A549 (cell line): ENCODE measurements around the gene DPP10.

Experiments
- CEBPB ChIP-seq, 2 experiments: fragments of >200 bp in 1 of 2; sonication (Bioruptor Twin) in 1 of 2; formaldehyde crosslinking in 1 of 2; IDR thresholded peaks; 2 replicates each; pipeline ENCODE4 v1.6.1; 2012 to 2016
- KDM1A ChIP-seq: fragments of 200-600 bp; sonication (generic); IDR thresholded peaks from 2 replicates; pipeline ENCODE4 v1.6.1; 2016; ENCODE audit warnings: low read depth, mild to moderate bottlenecking
- POLR2A ChIP-seq: IDR thresholded peaks from 2 replicates; pipeline ENCODE4 v1.6.1; 2012; ENCODE audit warnings: mild to moderate bottlenecking, low read length
- RAD21 ChIP-seq, 2 experiments: fragments of >200 bp in 1 of 2; sonication (Bioruptor Twin) in 1 of 2; formaldehyde crosslinking in 1 of 2; IDR thresholded peaks in 1 of 2; conservative IDR thresholded peaks in 1 of 2; 2 replicates in 1 of 2; 3 replicates in 1 of 2; pipeline ENCODE4 v1.6.1; 2012 to 2018; ENCODE audit warnings: inconsistent platforms in 1 of 2
- TP53 ChIP-seq: fragments of 250-450 bp; sonication (Bioruptor Pico); IDR thresholded peaks from 2 replicates; pipeline ENCODE4 v1.5.0; 2021; ENCODE audit warnings: mild to moderate bottlenecking, moderate library complexity
- ZNF302 ChIP-seq: fragments of 250-450 bp; sonication (Bioruptor Pico); IDR thresholded peaks from 2 replicates; pipeline ENCODE4 v1.9.0; 2021; ENCODE audit warnings: inconsistent platforms, mild to moderate bottlenecking, moderate library complexity
- TF ChIP-seq, protein P1 (sequence below): IDR thresholded peaks from 2 replicates; pipeline ENCODE4 v1.6.1; 2012
- TF ChIP-seq, protein P2 (sequence below): fragments of >200 bp; sonication (Bioruptor Twin); formaldehyde crosslinking; IDR thresholded peaks from 3 replicates; pipeline ENCODE4 v1.5.1; 2016
- TF ChIP-seq, protein P3 (sequence below): fragments of 450-650 bp; IDR thresholded peaks from 2 replicates; pipeline ENCODE4 v1.6.1; 2014; ENCODE audit warnings: antibody characterized with exemption

DNA sequence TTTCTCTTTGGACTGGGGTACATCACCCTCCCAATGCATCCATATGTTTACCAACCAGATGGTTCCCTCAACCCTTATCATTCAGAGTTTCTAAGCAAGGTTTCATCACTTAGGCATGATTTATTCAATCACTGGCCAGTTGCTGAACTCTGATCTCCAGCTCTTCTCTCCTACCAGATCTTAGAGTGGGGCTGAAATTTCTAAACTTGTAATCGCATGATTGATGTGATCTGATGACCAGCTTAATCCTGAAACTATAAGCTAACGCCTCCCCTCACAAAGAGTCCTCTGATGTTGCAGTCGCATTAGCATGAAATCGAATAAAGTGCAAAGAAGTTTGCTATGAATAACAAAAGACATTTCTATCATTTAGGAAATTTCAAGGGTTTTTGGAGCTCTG, 1082.0 kb downstream of the DPP10 start:
- no peak for TF ChIP-seq RAD21 (conservative IDR thresholded peaks at IDR 0.05 in 1 of 2, IDR thresholded peaks at IDR 0.05 in 1 of 2)
- TF ChIP-seq, protein P1, sequence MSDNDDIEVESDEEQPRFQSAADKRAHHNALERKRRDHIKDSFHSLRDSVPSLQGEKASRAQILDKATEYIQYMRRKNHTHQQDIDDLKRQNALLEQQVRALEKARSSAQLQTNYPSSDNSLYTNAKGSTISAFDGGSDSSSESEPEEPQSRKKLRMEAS: no peak
- TF ChIP-seq, protein P2, sequence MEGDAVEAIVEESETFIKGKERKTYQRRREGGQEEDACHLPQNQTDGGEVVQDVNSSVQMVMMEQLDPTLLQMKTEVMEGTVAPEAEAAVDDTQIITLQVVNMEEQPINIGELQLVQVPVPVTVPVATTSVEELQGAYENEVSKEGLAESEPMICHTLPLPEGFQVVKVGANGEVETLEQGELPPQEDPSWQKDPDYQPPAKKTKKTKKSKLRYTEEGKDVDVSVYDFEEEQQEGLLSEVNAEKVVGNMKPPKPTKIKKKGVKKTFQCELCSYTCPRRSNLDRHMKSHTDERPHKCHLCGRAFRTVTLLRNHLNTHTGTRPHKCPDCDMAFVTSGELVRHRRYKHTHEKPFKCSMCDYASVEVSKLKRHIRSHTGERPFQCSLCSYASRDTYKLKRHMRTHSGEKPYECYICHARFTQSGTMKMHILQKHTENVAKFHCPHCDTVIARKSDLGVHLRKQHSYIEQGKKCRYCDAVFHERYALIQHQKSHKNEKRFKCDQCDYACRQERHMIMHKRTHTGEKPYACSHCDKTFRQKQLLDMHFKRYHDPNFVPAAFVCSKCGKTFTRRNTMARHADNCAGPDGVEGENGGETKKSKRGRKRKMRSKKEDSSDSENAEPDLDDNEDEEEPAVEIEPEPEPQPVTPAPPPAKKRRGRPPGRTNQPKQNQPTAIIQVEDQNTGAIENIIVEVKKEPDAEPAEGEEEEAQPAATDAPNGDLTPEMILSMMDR: no peak
- TF ChIP-seq TP53 (CRISPR knock-in tag): no peak
- no peak for TF ChIP-seq POLR2A
- TF ChIP-seq, protein P3, sequence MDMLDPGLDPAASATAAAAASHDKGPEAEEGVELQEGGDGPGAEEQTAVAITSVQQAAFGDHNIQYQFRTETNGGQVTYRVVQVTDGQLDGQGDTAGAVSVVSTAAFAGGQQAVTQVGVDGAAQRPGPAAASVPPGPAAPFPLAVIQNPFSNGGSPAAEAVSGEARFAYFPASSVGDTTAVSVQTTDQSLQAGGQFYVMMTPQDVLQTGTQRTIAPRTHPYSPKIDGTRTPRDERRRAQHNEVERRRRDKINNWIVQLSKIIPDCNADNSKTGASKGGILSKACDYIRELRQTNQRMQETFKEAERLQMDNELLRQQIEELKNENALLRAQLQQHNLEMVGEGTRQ: no peak
- TF ChIP-seq CEBPB (IDR thresholded peaks at IDR 0.05): no peak
- no peak for TF ChIP-seq KDM1A
- TF ChIP-seq ZNF302: no peak
